GM18951 (cell line): ENCODE results near the gene TTC39C.
"Not testable (repeated sequence)": the region's sequence is repeated elsewhere in the genome, so short reads cannot be mapped to it uniquely, and the experiment has no call there.

ENCODE experiments used
- POLR2A ChIP-seq: IDR thresholded peaks from 4 replicates; pipeline ENCODE4 v1.6.1; 2011; ENCODE audit warnings: mild to moderate bottlenecking; ENCODE audit not compliant: insufficient read length, insufficient read depth; ENCODE audit errors: extremely low read depth
- in situ Hi-C: fragments of 300-500 bp; cut with MboI; formaldehyde crosslinking; loops from one replicate; pipeline ENCODE4 v1.12.0; 2022; ENCODE audit warnings: low sequenced_read_pairs, mixed read lengths, inconsistent platforms; ENCODE audit not compliant: unreplicated experiment

Gene TTC39C

GRCh38 chr18:24060644-24061043 is 46.1 kb downstream of the TTC39C start:
- in situ Hi-C loops: no loop called here
- TF ChIP-seq POLR2A: no peak

- in situ Hi-C loops: no loop called here
- no peak for TF ChIP-seq POLR2A
Measured at GRCh38 chr18:24063121-24063731, 48.7 kb downstream of the TTC39C start.

- no peak for TF ChIP-seq POLR2A
- in situ Hi-C loops: no loop called here
Measured at GRCh38 chr18:24064391-24065100, 50.0 kb downstream of the TTC39C start.

GRCh38 chr18:24065906-24066305 is 51.4 kb downstream of the TTC39C start:
- TF ChIP-seq POLR2A: no peak
- in situ Hi-C loops: no loop called here

GRCh38 chr18:24068945-24069693 is 54.6 kb downstream of the TTC39C start:
- in situ Hi-C loops: no loop called here
- TF ChIP-seq POLR2A: no peak

GRCh38 chr18:24071029-24071428 is 56.5 kb downstream of the TTC39C start:
- TF ChIP-seq POLR2A: no peak

GRCh38 chr18:24071779-24072178 is 57.2 kb downstream of the TTC39C start:
- in situ Hi-C loops: no loop called here

More at GRCh38 chr18:24071029-24071428, 56.5 kb downstream of the TTC39C start:
- in situ Hi-C loops: no loop called here

GRCh38 chr18:24072743-24073142 is 58.2 kb downstream of the TTC39C start:
- in situ Hi-C loops: no loop called here
- TF ChIP-seq POLR2A: no peak

More at GRCh38 chr18:24071779-24072178, 57.2 kb downstream of the TTC39C start:
- TF ChIP-seq POLR2A: no peak

- in situ Hi-C loops: no loop called here
- TF ChIP-seq POLR2A: no peak
Measured at GRCh38 chr18:24073791-24074190, 59.2 kb downstream of the TTC39C start.

- in situ Hi-C loops: not testable (repeated sequence)
Measured at GRCh38 chr18:24074757-24075156, 60.2 kb downstream of the TTC39C start.

- TF ChIP-seq POLR2A: no peak
- in situ Hi-C loops: no loop called here
Measured at GRCh38 chr18:24075767-24076597, 61.4 kb downstream of the TTC39C start.

GRCh38 chr18:24076950-24077349 is 62.4 kb downstream of the TTC39C start:
- in situ Hi-C loops: no loop called here
- TF ChIP-seq POLR2A: no peak

- no peak for TF ChIP-seq POLR2A
- in situ Hi-C loops: no loop called here
Measured at GRCh38 chr18:24078391-24078790, 63.8 kb downstream of the TTC39C start.
